HG03460 (cell line): ENCODE results near the gene UXS1.

ENCODE experiments used
- ATAC-seq: cut with Tn5 transposase; IDR thresholded peaks from one replicate; pipeline ENCODE4 v1.9.1; 2021; ENCODE audit not compliant: unreplicated experiment

UXS1 gene

GRCh38 chr2:106054880-106055655 lies 139.0 kb downstream of the UXS1 start:
- ATAC-seq = no peak

GRCh38 chr2:106054321-106054720 lies 139.8 kb downstream of the UXS1 start:
- ATAC-seq = no peak

DNA sequence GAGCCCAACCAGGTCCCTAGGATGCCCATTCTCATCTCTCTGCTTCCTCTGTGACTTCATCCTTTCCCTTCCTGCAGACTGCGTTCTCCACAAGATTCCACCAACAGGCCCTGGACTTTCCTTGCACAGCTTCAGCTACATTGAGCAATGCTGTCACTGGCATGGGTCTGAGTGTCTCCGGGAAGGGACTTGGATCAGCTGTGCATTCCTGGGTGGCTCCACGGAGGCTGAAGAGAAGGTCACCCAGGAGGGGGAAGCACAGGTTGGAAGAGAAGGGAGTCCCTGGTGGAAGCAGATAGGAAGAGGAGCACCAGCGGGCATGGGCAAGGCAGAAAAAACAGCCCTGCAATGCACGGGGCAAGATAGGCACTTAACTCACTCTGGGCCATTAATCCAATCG lies 140.5 kb downstream of the UXS1 start:
- no peak for ATAC-seq

- no peak for ATAC-seq
Measured at GRCh38 chr2:106053116-106053515, 141.0 kb downstream of the UXS1 start.

- ATAC-seq = no peak
Measured at GRCh38 chr2:106044859-106045258, 149.2 kb downstream of the UXS1 start.

- no peak for ATAC-seq
Measured at GRCh38 chr2:106044021-106044420, 150.1 kb downstream of the UXS1 start.
